ENCODE results near the gene PIGZ.
"Not testable (repeated sequence)": the region's sequence is repeated elsewhere in the genome, so short reads cannot be mapped to it uniquely, and the experiment has no call there.

The PIGZ gene

GRCh38 chr3:196947860-196948441 lies 20.7 kb downstream of the PIGZ start:
- no peak for DNase-seq

- DNase-seq: no peak
These were observed 21.3 kb downstream of the PIGZ start for GRCh38 chr3:196947136-196947859.

GRCh38 chr3:196944037-196944790 lies 24.4 kb downstream of the PIGZ start:
- not testable (repeated sequence) for DNase-seq

GRCh38 chr3:196942915-196943277 lies 25.7 kb downstream of the PIGZ start:
- DNase-seq: peak; percentile 13

- DNase-seq: peak; percentile 99
These were observed 26.3 kb downstream of the PIGZ start, which contains the start of gene NCBP2 for GRCh38 chr3:196942226-196942914. NCBP2 (minus strand) TSS chr3:196942528; CDS start chr3:196942503, 25 bp downstream.

GRCh38 chr3:196941729-196942225 lies 26.9 kb downstream of the PIGZ start:
- DNase-seq: peak; percentile 37

- DNase-seq: no peak
These were observed 30.1 kb downstream of the PIGZ start for GRCh38 chr3:196938576-196938975.

- no peak for DNase-seq
These were observed 30.5 kb downstream of the PIGZ start for GRCh38 chr3:196938124-196938523.

GRCh38 chr3:196936288-196936687 lies 32.3 kb downstream of the PIGZ start:
- no peak for DNase-seq

GRCh38 chr3:196932600-196932999 lies 36.0 kb downstream of the PIGZ start:
- DNase-seq: no peak

GRCh38 chr3:196931828-196932587 lies 36.6 kb downstream of the PIGZ start:
- no peak for DNase-seq

- DNase-seq: no peak
These were observed 37.5 kb downstream of the PIGZ start for GRCh38 chr3:196931157-196931556.

GRCh38 chr3:196927571-196928453 lies 40.8 kb downstream of the PIGZ start:
- no peak for DNase-seq

- DNase-seq: no peak
These were observed 47.9 kb downstream of the PIGZ start for GRCh38 chr3:196920733-196921132.

GRCh38 chr3:196918968-196919367 lies 49.7 kb downstream of the PIGZ start:
- no peak for DNase-seq

GRCh38 chr3:196916995-196917394 lies 51.6 kb downstream of the PIGZ start:
- no peak for DNase-seq

- no peak for DNase-seq
These were observed 52.4 kb downstream of the PIGZ start for GRCh38 chr3:196916221-196916620.

GRCh38 chr3:196915375-196915774 lies 53.3 kb downstream of the PIGZ start:
- no peak for DNase-seq

- no peak for DNase-seq
These were observed 53.8 kb downstream of the PIGZ start for GRCh38 chr3:196914866-196915265.

GRCh38 chr3:196903740-196904139 lies 64.9 kb downstream of the PIGZ start:
- no peak for DNase-seq

- no peak for DNase-seq
These were observed 66.3 kb downstream of the PIGZ start for GRCh38 chr3:196902296-196902695.
